Retina (tissue), 1 donor: Measurements from ENCODE around the gene WDR49.
"Not testable (repeated sequence)": the region's sequence is repeated elsewhere in the genome, so short reads cannot be mapped to it uniquely, and the experiment has no call there.

Source experiments
- DNase-seq: peaks from one replicate; pipeline ENCODE4 v3.0.0-alpha.2; 2016

WDR49 gene

GRCh38 chr3:167653760-167654159, at the start of gene WDR49:
TSS of gene WDR49 (minus strand) at chr3:167653942. CDS start at chr3:167653425, 517 bp downstream.
- DNase-seq, result no peak

DNA sequence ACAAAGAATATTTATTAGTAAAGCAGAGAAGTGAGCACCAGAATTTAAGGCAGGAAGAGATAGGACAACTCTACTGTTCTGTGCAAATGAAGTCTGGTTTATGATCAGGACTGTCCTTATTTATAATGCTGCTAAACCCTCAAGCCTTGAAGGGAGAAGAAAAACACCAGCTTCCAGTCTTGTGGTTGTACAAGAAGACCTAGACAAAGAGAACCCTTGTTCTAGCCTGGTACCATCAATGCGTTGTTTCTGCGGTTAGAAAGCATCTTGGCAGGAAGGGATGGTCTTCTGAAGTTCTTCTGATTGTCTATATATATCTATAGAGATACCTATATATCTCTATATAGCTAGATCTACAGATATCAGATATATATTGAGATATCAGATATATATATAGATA, 47.2 kb upstream of the WDR49 start:
- DNase-seq, result no peak

GRCh38 chr3:167700046-167700445, 46.3 kb upstream of the WDR49 start:
- no peak for DNase-seq

GRCh38 chr3:167694121-167694520, 40.4 kb upstream of the WDR49 start:
- no peak for DNase-seq

DNA sequence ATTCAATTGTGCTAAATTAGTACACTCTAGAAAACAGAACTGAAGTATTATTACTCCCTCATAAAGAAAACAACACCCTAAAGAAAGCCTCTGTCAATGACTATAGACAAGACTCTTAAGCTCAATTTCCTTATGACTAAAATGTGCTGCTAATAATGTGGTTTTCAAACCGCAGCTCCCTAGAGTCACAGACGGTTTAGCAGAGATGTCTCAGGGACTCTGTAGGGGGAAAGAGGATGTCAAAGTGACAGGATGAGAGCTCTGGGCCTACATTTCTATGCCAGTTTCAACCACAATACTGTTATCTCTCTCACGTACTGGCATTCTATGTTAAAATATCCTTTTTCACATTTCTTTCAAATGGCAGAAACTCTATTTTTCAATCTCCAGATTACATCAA, 37.6 kb upstream of the WDR49 start:
- DNase-seq, result no peak

GRCh38 chr3:167684388-167684993, 30.7 kb upstream of the WDR49 start:
- DNase-seq, result peak; percentile 15

DNA sequence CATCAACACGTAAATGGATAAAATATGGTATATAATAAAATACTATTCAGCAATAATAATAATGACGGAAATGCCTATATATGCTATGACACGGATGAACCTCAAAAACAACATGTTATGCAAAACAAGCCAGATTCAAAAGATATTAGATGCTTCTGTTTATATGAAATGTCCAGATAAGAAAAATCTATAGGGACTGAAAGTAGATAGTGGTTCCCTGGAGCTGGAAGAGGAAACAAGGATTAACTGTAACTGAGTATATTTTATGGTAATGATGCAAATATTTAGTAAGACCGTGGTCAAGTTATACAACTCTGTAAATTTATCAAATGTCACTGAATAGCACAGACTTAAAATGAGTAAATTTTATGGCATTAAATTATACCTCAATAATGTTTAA, 25.8 kb upstream of the WDR49 start:
- no peak for DNase-seq

DNA sequence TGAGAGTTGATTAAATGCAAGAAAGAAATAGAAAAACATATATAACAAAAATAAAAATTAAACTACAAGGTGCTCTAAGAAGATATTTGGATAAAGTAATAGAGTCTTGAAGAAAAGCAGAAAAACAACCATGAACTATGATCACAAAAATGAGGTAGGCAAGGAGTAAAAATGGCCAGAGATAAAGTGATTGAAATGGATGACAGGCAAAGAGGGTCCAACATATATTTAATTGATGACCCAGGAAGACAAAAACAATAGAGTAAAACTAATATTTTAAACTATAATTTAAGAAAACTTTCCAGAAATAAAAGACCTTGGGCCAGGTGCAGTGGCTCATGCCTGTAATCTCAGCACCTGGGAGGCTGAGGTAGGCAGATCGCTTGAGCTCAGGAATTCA, 22.1 kb upstream of the WDR49 start:
- DNase-seq, result no peak

GRCh38 chr3:167673221-167673620, 19.5 kb upstream of the WDR49 start:
- DNase-seq, result no peak

GRCh38 chr3:167671878-167672427, 18.2 kb upstream of the WDR49 start:
- DNase-seq, result no peak

GRCh38 chr3:167669699-167670098, 16.0 kb upstream of the WDR49 start:
- DNase-seq, result no peak

GRCh38 chr3:167668651-167669050, 14.9 kb upstream of the WDR49 start:
- DNase-seq, result no peak

- no peak for DNase-seq
Observed at GRCh38 chr3:167666563-167666962, 12.8 kb upstream of the WDR49 start.

- no peak for DNase-seq
Observed at GRCh38 chr3:167662919-167663400, 9.2 kb upstream of the WDR49 start.

GRCh38 chr3:167657684-167658225, 4.0 kb upstream of the WDR49 start:
- DNase-seq, result no peak

DNA sequence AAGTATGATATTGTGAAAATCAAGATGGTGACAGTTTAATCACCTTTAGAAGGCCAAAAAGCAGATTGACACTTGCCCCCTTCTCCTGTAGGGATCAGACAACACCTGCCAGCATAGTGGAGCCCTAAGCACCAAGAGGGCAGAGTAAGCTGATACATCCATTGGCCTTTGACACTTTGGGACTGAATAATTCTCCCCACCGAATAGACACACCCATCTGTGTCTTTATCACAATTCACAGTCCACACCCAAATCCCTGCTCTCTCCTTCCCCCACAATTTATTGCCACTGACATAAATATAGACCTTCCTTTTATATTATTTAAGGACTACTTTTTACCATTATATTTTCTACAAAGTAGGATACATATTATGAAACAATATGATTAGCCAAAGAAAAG, 3.1 kb upstream of the WDR49 start:
- DNase-seq, result no peak

- DNase-seq, result no peak
Observed at GRCh38 chr3:167653155-167653554, 587 bp downstream of the WDR49 start.

- DNase-seq, result no peak
Observed at GRCh38 chr3:167651826-167652225, 1.9 kb downstream of the WDR49 start.

DNA sequence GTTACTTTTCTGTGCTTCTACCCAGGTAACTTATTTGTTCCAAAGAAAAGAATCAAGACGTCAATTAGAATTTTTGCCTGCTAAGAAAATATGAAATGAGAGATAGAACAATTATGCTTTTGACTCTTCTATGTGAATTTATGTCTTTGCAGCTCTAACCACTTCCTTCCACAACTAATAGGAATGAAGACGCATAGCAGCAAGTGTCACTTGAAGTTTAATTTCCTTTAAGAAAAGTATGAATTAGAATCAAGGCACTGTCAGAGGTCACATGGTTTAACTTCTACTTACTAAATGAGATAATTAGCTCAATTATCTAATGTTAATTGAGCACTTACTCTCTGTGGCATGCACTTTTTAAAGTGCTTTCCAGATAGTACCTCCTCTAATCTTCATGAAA, 3.3 kb downstream of the WDR49 start:
- DNase-seq, result no peak

DNA sequence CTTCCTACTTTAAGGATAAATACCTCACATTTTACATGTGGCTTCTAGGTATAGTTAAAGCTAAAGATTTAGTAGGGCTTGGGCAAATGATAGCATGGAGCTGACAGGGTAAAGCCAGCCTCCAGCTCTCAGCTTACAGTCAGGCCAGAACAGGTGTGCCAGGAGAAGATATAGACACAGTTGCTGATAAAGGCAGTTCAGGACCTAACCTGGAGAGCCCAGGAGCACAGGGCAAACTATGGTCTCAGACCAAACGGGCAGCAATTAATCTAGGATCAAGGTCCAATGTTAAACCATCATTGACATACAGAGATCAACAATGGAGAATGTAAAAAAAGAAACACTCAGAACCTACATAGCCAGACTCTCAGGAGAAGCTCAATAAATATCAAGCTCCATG, 4.0 kb downstream of the WDR49 start:
- no peak for DNase-seq

GRCh38 chr3:167644611-167645010, 9.1 kb downstream of the WDR49 start:
- no peak for DNase-seq

GRCh38 chr3:167631471-167631870, 22.3 kb downstream of the WDR49 start:
- no peak for DNase-seq

- DNase-seq, result no peak
Observed at GRCh38 chr3:167626490-167626889, 27.3 kb downstream of the WDR49 start.

DNA sequence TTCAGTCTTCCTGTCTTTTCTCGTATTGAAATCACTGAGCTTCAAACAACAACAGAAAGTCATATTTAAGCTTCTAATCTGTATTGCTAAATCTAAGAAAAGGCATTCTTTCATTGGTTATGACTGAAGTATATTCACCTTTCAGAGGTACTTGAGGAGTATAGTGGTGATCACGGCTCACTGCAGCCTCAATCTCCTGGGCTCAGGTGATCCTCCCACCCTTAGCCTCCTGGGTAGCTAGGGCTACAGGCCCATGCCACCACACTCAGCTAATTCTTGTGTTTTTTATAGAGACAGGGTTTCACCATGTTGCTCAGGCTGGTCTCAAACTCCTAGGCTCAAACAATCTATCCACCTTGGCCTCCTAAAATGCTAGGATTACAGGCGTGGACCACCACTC, 38.7 kb downstream of the WDR49 start:
- no peak for DNase-seq

- DNase-seq, result not testable (repeated sequence)
Observed at GRCh38 chr3:167614196-167614595, 39.5 kb downstream of the WDR49 start.
